Panc1 (cell line): ENCODE results near the gene CDYL. TPM values are rescaled to one million over a fixed set of nuclear protein-coding genes. Genes with fewer than 3 reads are reported as not detected.

Source experiments
- ATAC-seq: fragments of 200-7000 bp; cut with Tn5 transposase; 2 replicates; pipeline ENCODE4 v1.9.1; 2020; ENCODE audit warnings: mild to moderate bottlenecking, moderate library complexity
- BruUV-seq: library from RNA; stranded (reverse); fragments of 400-500 nt; replicated peaks from 2 replicates; lab custom pipeline; 2021; lab: Mats Ljungman, UMichigan
- CTCF ChIA-PET: fragments of 300-600 bp; sonication (Branson Sonifier 250); formaldehyde crosslinking; loops from one replicate; lab custom pipeline; 2022; ENCODE audit warnings: antibody characterized with exemption; lab: Charles Lee
- POLR2A ChIA-PET: fragments of 300-600 bp; sonication (Branson Sonifier 250); formaldehyde crosslinking; loops from one replicate; lab custom pipeline; 2022; ENCODE audit warnings: antibody characterized with exemption; lab: Charles Lee
- DNase-seq: peaks from one replicate; pipeline ENCODE4 v3.0.0-alpha.2; 2010; ENCODE audit warnings: low read depth, low spot score
- H3K27ac ChIP-seq: 2 replicates; pipeline ENCODE4 v1.5.1; 2011; ENCODE audit warnings: mild to moderate bottlenecking, low read length, inconsistent platforms
- H3K27me3 ChIP-seq: fragments of 200-500 bp; sonication (Bioruptor generic); 2 replicates; pipeline ENCODE4 v1.6.0; 2014; ENCODE audit warnings: low read length, inconsistent platforms; ENCODE audit not compliant: control insufficient read depth, insufficient read depth
- H3K36me3 ChIP-seq: fragments of 200-500 bp; sonication (Bioruptor generic); 2 replicates; pipeline ENCODE4 v1.5.1; 2014; ENCODE audit warnings: inconsistent platforms, mild to moderate bottlenecking, low read length, moderate library complexity; ENCODE audit not compliant: control insufficient read depth, insufficient read depth
- H3K4me1 ChIP-seq: 2 replicates; pipeline ENCODE4 v1.5.1; 2011; ENCODE audit warnings: inconsistent platforms, mild to moderate bottlenecking, low read length, moderate library complexity; ENCODE audit not compliant: control insufficient read depth, insufficient read depth
- H3K4me3 ChIP-seq, 2 experiments: 2 replicates each; pipeline ENCODE4 v1.5.1; 2011 to 2012; ENCODE audit warnings: low read depth in 2 of 2, low read length in 2 of 2, mild to moderate bottlenecking in 2 of 2, inconsistent platforms in 1 of 2, moderate library complexity in 1 of 2
- H3K9me3 ChIP-seq: fragments of 200-500 bp; sonication (Bioruptor generic); 2 replicates; pipeline ENCODE4 v1.5.1; 2014; ENCODE audit warnings: low read depth, mild to moderate bottlenecking, inconsistent platforms, low read length, moderate library complexity; ENCODE audit not compliant: control insufficient read depth, insufficient read depth
- POLR2AphosphoS5 ChIP-seq: IDR thresholded peaks from 2 replicates; pipeline ENCODE4 v1.6.1; 2012; ENCODE audit warnings: mild to moderate bottlenecking, low read depth, low read length, moderate library complexity
- REST ChIP-seq, 2 experiments: IDR thresholded peaks; 2 replicates each; pipeline ENCODE4 v1.6.1; 2011 to 2012; ENCODE audit warnings: low read depth in 2 of 2, control low read depth in 1 of 2, low read length in 1 of 2, mild to moderate bottlenecking in 1 of 2, moderate library complexity in 1 of 2; ENCODE audit not compliant: insufficient read depth in 1 of 2
- SIN3A ChIP-seq: IDR thresholded peaks from 2 replicates; pipeline ENCODE4 v1.6.1; 2012; ENCODE audit warnings: low read depth, mild to moderate bottlenecking, low read length, moderate library complexity, borderline replicate concordance; ENCODE audit not compliant: insufficient read depth
- TCF7L2 ChIP-seq: IDR thresholded peaks from 2 replicates; pipeline ENCODE4 v1.6.1; 2011; ENCODE audit warnings: mild to moderate bottlenecking, low read depth, low read length, inconsistent platforms
- in situ Hi-C: cut with HindIII; loops from 2 replicates; pipeline ENCODE4 v1.10.0; 2016; ENCODE audit warnings: low sequenced_read_pairs, low pct_unique_long_range_greater_than_20kb
- intact Hi-C: fragments of 100-400 bp; cut with micrococcal nuclease; formaldehyde crosslinking; loops from one replicate; pipeline ENCODE4 v1.10.0; 2022; ENCODE audit not compliant: unreplicated experiment
- total RNA-seq: library from RNA; stranded (reverse); gene quantifications from one replicate; pipeline ENCODE4 v1.2.1, GENCODE V29; 2021; ENCODE audit not compliant: unreplicated experiment
- TF ChIP-seq, protein P1 (sequence below): fragments of 450-650 bp; IDR thresholded peaks from 2 replicates; pipeline ENCODE4 v1.5.1; 2017; ENCODE audit warnings: mild to moderate bottlenecking

The CDYL gene
- total RNA-seq, 1 experiment from 2014 or later = 61.4 TPM

- intact Hi-C loops (no loop called here), in situ Hi-C loops (no loop called here)
- H3K27me3 ChIP-seq = no peaks in the 10 kb centered on the region
- TF ChIP-seq REST (IDR thresholded peaks at IDR 0.05; ENCODE audit: insufficient read depth in 1 of 2, low read depth in 2 of 2, low read length in 1 of 2) (no peak), POLR2AphosphoS5 (no peak), SIN3A (no peak), TCF7L2 (no peak)
- TF ChIP-seq, protein P1, sequence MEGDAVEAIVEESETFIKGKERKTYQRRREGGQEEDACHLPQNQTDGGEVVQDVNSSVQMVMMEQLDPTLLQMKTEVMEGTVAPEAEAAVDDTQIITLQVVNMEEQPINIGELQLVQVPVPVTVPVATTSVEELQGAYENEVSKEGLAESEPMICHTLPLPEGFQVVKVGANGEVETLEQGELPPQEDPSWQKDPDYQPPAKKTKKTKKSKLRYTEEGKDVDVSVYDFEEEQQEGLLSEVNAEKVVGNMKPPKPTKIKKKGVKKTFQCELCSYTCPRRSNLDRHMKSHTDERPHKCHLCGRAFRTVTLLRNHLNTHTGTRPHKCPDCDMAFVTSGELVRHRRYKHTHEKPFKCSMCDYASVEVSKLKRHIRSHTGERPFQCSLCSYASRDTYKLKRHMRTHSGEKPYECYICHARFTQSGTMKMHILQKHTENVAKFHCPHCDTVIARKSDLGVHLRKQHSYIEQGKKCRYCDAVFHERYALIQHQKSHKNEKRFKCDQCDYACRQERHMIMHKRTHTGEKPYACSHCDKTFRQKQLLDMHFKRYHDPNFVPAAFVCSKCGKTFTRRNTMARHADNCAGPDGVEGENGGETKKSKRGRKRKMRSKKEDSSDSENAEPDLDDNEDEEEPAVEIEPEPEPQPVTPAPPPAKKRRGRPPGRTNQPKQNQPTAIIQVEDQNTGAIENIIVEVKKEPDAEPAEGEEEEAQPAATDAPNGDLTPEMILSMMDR = no peak
- H3K27ac ChIP-seq = no peak overlapping the region
- POLR2A ChIA-PET = no interaction called here
- no peak overlapping the region for H3K4me3 ChIP-seq
- H3K36me3 ChIP-seq = no peaks in the 10 kb centered on the region
- DNase-seq (no peak), ATAC-seq (no peak)
- peaks cover 3% of the 10 kb centered on the region; the same call in 1 of the 2 replicates for H3K4me1 ChIP-seq
- no TSS peak for BruUV-seq
- CTCF ChIA-PET = no interaction called here
- no peaks in the 10 kb centered on the region for H3K9me3 ChIP-seq
Observed at GRCh38 chr6:4816904-4817303, 40.7 kb downstream of the CDYL start.

DNA sequence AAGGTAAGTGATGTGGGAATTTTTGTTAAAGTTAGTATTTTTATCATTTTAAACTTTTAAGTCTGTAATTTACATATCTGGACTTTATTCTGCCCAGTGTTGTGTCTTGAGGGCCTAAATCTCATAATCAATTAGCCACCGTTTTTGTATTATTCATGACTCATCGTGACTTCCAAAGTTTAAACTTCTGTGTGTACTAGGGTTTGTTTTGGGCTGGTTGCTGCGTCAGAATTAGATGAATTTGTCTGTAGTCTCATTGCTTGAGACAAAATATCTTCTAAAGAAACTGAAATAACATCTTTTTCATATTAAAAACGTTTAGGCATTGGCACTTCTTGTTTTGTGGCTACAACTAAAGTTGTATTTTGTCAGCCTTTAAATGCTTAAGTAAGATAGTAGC, 41.3 kb downstream of the CDYL start:
- ATAC-seq = no peak
- ChIA-PET CTCF (interaction anchor here (0.6 kb wide), 1 partner anchor 26 kb away, joined by 3 read pairs; no protein-coding TSS in a partner anchor), POLR2A (no interaction called here)
- no TSS peak for BruUV-seq
- DNase-seq = no peak
- Histone ChIP-seq H3K36me3 (no peaks in the 10 kb centered on the region), H3K9me3 (no peaks in the 10 kb centered on the region), H3K4me3 (no peak overlapping the region), H3K27me3 (no peaks in the 10 kb centered on the region), H3K27ac (no peak overlapping the region), H3K4me1 (no peaks in the 10 kb centered on the region)
- intact Hi-C loops (no loop called here), in situ Hi-C loops (no loop called here)
- TF ChIP-seq POLR2AphosphoS5 (no peak), SIN3A (no peak), REST (IDR thresholded peaks at IDR 0.05; ENCODE audit: insufficient read depth in 1 of 2, low read depth in 2 of 2, low read length in 1 of 2) (no peak), TCF7L2 (no peak)
- TF ChIP-seq, protein P1 = no peak
